ENCODE results near the gene GREM2. TPM values are rescaled to one million over a fixed set of nuclear protein-coding genes. Genes with fewer than 3 reads are reported as not detected.

GREM2 gene
- total RNA-seq, 2 donors from 2014 or later, result 1.4 TPM; not detected in 1

GRCh38 chr1:240475832-240476231 lies 136.1 kb downstream of the GREM2 start:
- DNase-seq (no peak), ATAC-seq (replicated peaks in 1 of 2) (no peak)
- Mint-ChIP-seq H3K4me3 (no peak overlapping the region), H3K4me1 (ENCODE audit: low read depth) (no peaks in the 10 kb centered on the region), H3K27me3 (ENCODE audit: low read depth) (no peaks in the 10 kb centered on the region), H3K9me3 (peaks cover 0 to 5% of the 10 kb centered on the region in 2 donors), H3K36me3 (ENCODE audit: insufficient read depth in 2 of 2) (no peaks in the 10 kb centered on the region), H3K27ac (no peak overlapping the region)

DNA sequence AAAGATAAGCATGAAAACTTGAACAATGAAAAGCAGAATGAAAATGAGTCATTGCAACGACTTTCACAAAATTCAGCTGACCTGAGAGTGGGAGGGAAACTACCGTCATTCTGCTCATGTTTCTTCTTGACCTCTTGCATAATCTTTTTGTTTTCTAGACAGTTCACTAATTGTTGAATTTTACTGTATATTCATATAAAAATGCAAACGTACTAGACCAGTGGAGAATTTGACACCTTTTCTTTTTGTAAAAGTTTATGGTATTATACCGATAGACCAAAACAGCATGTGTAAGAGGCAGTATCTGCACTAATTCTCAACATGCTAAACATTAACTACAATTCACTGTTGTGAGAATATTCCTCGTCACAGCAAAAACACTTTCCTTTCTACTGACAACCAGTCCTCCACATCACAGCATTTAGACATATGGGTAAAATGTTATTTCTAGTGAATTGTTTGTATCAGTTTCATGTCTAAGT lies 137.8 kb downstream of the GREM2 start:
- Mint-ChIP-seq H3K4me1 (ENCODE audit: low read depth) (no peaks in the 10 kb centered on the region), H3K9me3 (peaks cover 0 to 5% of the 10 kb centered on the region in 2 donors), H3K36me3 (ENCODE audit: insufficient read depth in 2 of 2) (no peaks in the 10 kb centered on the region), H3K27me3 (ENCODE audit: low read depth) (no peaks in the 10 kb centered on the region), H3K4me3 (no peak overlapping the region), H3K27ac (no peak overlapping the region)
- DNase-seq (no peak), ATAC-seq (replicated peaks in 1 of 2) (no peak)

GRCh38 chr1:240468656-240469055 lies 143.3 kb downstream of the GREM2 start:
- Mint-ChIP-seq H3K36me3 (ENCODE audit: insufficient read depth in 2 of 2) (no peaks in the 10 kb centered on the region), H3K4me1 (ENCODE audit: low read depth) (no peaks in the 10 kb centered on the region), H3K27me3 (ENCODE audit: low read depth) (no peaks in the 10 kb centered on the region), H3K9me3 (no peaks in the 10 kb centered on the region), H3K4me3 (no peak overlapping the region), H3K27ac (no peak overlapping the region)
- no peak for ATAC-seq (replicated peaks in 1 of 2)
- DNase-seq, result no peak

DNA sequence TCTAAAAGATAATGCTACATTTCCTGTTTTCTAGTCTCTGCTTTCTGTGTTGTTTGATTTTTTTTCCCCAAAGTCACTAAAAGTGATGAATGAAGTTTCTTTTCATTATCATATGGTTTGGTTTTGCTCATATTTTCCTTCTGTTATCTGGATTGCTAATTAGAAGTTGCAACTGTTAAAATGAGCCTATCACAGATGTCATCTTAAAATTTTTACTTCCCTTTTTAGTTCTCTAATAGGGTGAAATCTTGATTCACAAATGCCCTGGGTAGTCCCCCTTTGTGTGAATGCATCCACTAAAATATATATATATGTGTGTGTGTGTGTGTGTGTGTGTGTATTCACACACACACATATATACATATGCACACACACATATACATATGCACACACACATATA lies 144.1 kb downstream of the GREM2 start:
- no peaks in the 10 kb centered on the region for H3K36me3 Mint-ChIP-seq (ENCODE audit: insufficient read depth in 2 of 2)
- no peak overlapping the region for H3K27ac Mint-ChIP-seq
- ATAC-seq (replicated peaks in 1 of 2) (no peak), DNase-seq (no peak)
- no peaks in the 10 kb centered on the region for H3K27me3 Mint-ChIP-seq (ENCODE audit: low read depth)
- no peaks in the 10 kb centered on the region for H3K9me3 Mint-ChIP-seq
- H3K4me1 Mint-ChIP-seq (ENCODE audit: low read depth), result no peaks in the 10 kb centered on the region
- H3K4me3 Mint-ChIP-seq, result no peak overlapping the region

DNA sequence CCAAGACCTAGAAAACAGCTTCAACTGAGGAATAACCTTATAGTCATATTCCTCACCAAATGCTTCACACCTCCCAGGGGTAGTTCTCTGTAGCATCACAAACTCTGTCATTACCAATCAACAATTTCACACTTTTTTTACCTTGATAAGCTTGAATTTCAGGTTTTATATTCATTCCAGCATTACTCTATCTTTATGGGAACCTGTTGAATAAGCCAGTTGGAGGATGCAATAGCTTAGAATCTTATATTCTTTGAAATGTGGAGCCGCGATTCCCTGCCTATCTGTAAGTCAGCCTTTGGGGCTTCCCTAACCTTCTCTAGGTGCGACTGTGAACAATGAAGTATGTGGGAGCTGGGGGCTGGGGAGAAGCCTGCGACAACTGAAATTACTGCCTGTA lies 145.4 kb downstream of the GREM2 start:
- Mint-ChIP-seq H3K36me3 (ENCODE audit: insufficient read depth in 2 of 2) (no peaks in the 10 kb centered on the region), H3K27me3 (ENCODE audit: low read depth) (no peaks in the 10 kb centered on the region), H3K4me3 (no peak overlapping the region), H3K4me1 (ENCODE audit: low read depth) (no peaks in the 10 kb centered on the region), H3K27ac (no peak overlapping the region), H3K9me3 (no peaks in the 10 kb centered on the region)
- ATAC-seq (replicated peaks in 1 of 2) (no peak), DNase-seq (no peak)

- Mint-ChIP-seq H3K4me1 (ENCODE audit: low read depth) (no peaks in the 10 kb centered on the region), H3K36me3 (ENCODE audit: insufficient read depth in 2 of 2) (no peaks in the 10 kb centered on the region), H3K9me3 (peaks cover 0 to 1% of the 10 kb centered on the region in 2 donors), H3K27ac (peak overlapping the region; percentile 12), H3K27me3 (ENCODE audit: low read depth) (no peaks in the 10 kb centered on the region), H3K4me3 (peak overlapping the region in 1 of 2 donors; percentile 58)
- ATAC-seq (replicated peaks in 1 of 2) (no peak), DNase-seq (no peak)
Observed at GRCh38 chr1:240465531-240465940, 146.4 kb downstream of the GREM2 start.

- Mint-ChIP-seq H3K9me3 (peaks cover 0 to 1% of the 10 kb centered on the region in 2 donors), H3K27me3 (ENCODE audit: low read depth) (no peaks in the 10 kb centered on the region), H3K4me1 (ENCODE audit: low read depth) (no peaks in the 10 kb centered on the region), H3K36me3 (ENCODE audit: insufficient read depth in 2 of 2) (no peaks in the 10 kb centered on the region), H3K4me3 (no peak overlapping the region), H3K27ac (no peak overlapping the region)
- peak in 1 of 2 donors; percentile 71 for ATAC-seq (replicated peaks in 1 of 2)
- no peak for DNase-seq
Observed at GRCh38 chr1:240464099-240464498, 147.9 kb downstream of the GREM2 start.

GRCh38 chr1:240462766-240463395 lies 149.1 kb downstream of the GREM2 start:
- no peak for DNase-seq
- Mint-ChIP-seq H3K27ac (no peak overlapping the region), H3K4me3 (no peak overlapping the region), H3K36me3 (ENCODE audit: insufficient read depth in 2 of 2) (no peaks in the 10 kb centered on the region), H3K9me3 (peaks cover 0 to 1% of the 10 kb centered on the region in 2 donors), H3K4me1 (ENCODE audit: low read depth) (no peaks in the 10 kb centered on the region), H3K27me3 (ENCODE audit: low read depth) (no peaks in the 10 kb centered on the region)
- no peak for ATAC-seq (replicated peaks in 1 of 2)

- ATAC-seq (replicated peaks in 1 of 2), result no peak
- no peak overlapping the region for H3K4me3 Mint-ChIP-seq
- H3K36me3 Mint-ChIP-seq (ENCODE audit: insufficient read depth in 2 of 2), result no peaks in the 10 kb centered on the region
- H3K9me3 Mint-ChIP-seq, result peaks cover 0 to 1% of the 10 kb centered on the region in 2 donors
- H3K27me3 Mint-ChIP-seq (ENCODE audit: low read depth), result no peaks in the 10 kb centered on the region
- no peaks in the 10 kb centered on the region for H3K4me1 Mint-ChIP-seq (ENCODE audit: low read depth)
- DNase-seq, result no peak
- no peak overlapping the region for H3K27ac Mint-ChIP-seq
Observed at GRCh38 chr1:240462277-240462676, 149.7 kb downstream of the GREM2 start.

DNA sequence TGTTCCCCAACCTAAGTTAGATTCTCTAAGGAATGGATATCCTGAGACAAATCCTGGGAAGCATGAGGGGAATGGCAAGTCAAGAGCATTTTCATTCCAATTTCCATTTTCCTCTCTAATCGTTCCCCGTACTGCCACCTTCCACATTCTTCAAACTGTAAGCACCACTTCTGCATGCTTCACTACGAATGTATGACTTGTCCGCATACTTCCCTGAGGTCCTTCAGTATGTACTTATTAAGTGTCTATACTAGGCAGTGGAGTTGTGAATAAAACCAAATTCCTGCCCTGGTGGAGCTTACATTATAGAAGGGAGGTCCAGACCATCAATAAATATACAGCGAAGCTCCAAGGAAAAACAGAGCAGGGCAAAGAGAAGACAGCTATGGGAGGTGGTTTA lies 154.8 kb downstream of the GREM2 start:
- Mint-ChIP-seq H3K9me3 (peaks cover 0 to 1% of the 10 kb centered on the region in 2 donors), H3K4me3 (no peak overlapping the region), H3K27ac (no peak overlapping the region), H3K4me1 (ENCODE audit: low read depth) (no peaks in the 10 kb centered on the region), H3K27me3 (ENCODE audit: low read depth) (no peaks in the 10 kb centered on the region), H3K36me3 (ENCODE audit: insufficient read depth in 2 of 2) (no peaks in the 10 kb centered on the region)
- DNase-seq, result no peak
- no peak for ATAC-seq (replicated peaks in 1 of 2)

GRCh38 chr1:240455228-240455821 lies 156.6 kb downstream of the GREM2 start:
- Mint-ChIP-seq H3K9me3 (no peaks in the 10 kb centered on the region), H3K36me3 (ENCODE audit: insufficient read depth in 2 of 2) (no peaks in the 10 kb centered on the region), H3K27ac (no peak overlapping the region), H3K4me1 (ENCODE audit: low read depth) (no peaks in the 10 kb centered on the region), H3K4me3 (no peak overlapping the region), H3K27me3 (ENCODE audit: low read depth) (no peaks in the 10 kb centered on the region)
- peak in 1 of 2 donors; percentile 66 for ATAC-seq (replicated peaks in 1 of 2)
- no peak for DNase-seq

GRCh38 chr1:240445369-240445768 lies 166.6 kb downstream of the GREM2 start:
- no peak overlapping the region for H3K4me3 Mint-ChIP-seq
- DNase-seq (no peak), ATAC-seq (replicated peaks in 1 of 2) (no peak)
- H3K9me3 Mint-ChIP-seq, result peaks cover 0 to 4% of the 10 kb centered on the region in 2 donors
- peaks cover 0 to 3% of the 10 kb centered on the region in 2 donors for H3K36me3 Mint-ChIP-seq (ENCODE audit: insufficient read depth in 2 of 2)
- H3K4me1 Mint-ChIP-seq (ENCODE audit: low read depth), result no peaks in the 10 kb centered on the region
- no peak overlapping the region for H3K27ac Mint-ChIP-seq
- no peaks in the 10 kb centered on the region for H3K27me3 Mint-ChIP-seq (ENCODE audit: low read depth)

DNA sequence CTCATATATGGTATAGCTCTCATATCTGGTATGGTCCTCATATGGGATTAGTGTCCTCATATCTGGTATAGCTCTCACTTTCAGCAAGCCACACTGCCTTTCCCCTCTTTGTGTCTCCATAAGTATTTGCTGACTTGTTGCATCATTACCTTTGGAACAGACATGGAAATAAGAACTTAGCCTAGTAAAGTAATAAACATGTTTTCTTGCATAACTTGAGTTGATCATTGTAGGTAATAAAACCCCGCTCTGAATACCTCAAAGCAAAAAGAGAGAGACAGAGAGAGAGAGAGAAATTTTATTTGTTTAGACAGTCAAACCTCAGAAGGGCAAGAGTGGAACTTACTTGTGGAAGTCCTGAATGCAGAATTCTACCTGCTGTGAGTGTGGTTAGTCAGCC lies 170.3 kb downstream of the GREM2 start:
- DNase-seq (no peak), ATAC-seq (replicated peaks in 1 of 2) (no peak)
- peaks cover 0 to 2% of the 10 kb centered on the region in 2 donors for H3K36me3 Mint-ChIP-seq (ENCODE audit: insufficient read depth in 2 of 2)
- no peak overlapping the region for H3K4me3 Mint-ChIP-seq
- H3K27me3 Mint-ChIP-seq (ENCODE audit: low read depth), result no peaks in the 10 kb centered on the region
- no peaks in the 10 kb centered on the region for H3K4me1 Mint-ChIP-seq (ENCODE audit: low read depth)
- H3K27ac Mint-ChIP-seq, result no peak overlapping the region
- peaks cover 0 to 3% of the 10 kb centered on the region in 2 donors for H3K9me3 Mint-ChIP-seq
